NCI-H2196 treated with DMSO at 0.1 percent for 48 hours (cell line): ENCODE results near the gene RYR1.
"Not testable (repeated sequence)": the region's sequence is repeated elsewhere in the genome, so short reads cannot be mapped to it uniquely, and the experiment has no call there.

ENCODE experiments used
- DNase-seq: peaks from one replicate; lab custom pipeline; 2025; ENCODE audit not compliant: unreplicated experiment; lab: John Stamatoyannopoulos, UW

The RYR1 gene

GRCh38 chr19:38602856-38603255, 169.4 kb downstream of the RYR1 start:
- DNase-seq = not testable (repeated sequence)

GRCh38 chr19:38606131-38606530, 172.6 kb downstream of the RYR1 start:
- DNase-seq = no peak

DNA sequence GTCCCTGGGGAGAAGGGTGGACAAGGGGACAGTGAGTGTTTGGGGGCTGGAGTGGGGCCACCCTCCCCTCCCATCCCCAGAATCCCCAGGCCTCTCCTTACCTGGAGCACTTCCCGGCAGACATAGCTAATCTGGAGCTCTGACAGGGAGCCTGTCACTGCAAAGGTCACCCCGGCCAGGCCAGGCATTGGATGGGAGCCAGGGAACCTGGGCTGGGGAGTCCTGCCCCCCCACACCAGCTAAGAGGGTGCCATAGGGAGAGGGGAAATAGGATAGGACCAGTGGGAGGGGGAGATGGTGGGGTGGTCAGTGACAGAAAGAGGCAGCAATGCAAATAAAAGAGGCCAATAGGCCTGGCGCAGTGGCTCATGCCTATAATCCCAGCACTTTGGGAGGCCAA, 180.8 kb downstream of the RYR1 start:
- no peak for DNase-seq

- DNase-seq = no peak
Observed at GRCh38 chr19:38615007-38615581, 181.6 kb downstream of the RYR1 start.

GRCh38 chr19:38616265-38616664, 182.8 kb downstream of the RYR1 start:
- DNase-seq = no peak

- DNase-seq = no peak
Observed at GRCh38 chr19:38617283-38617763, 183.8 kb downstream of the RYR1 start.

- no peak for DNase-seq
Observed at GRCh38 chr19:38617764-38618589, 184.5 kb downstream of the RYR1 start, which contains the start of gene MAP4K1. TSS of gene MAP4K1 (minus strand) at chr19:38617953. CDS start at chr19:38617895, 58 bp downstream.

DNA sequence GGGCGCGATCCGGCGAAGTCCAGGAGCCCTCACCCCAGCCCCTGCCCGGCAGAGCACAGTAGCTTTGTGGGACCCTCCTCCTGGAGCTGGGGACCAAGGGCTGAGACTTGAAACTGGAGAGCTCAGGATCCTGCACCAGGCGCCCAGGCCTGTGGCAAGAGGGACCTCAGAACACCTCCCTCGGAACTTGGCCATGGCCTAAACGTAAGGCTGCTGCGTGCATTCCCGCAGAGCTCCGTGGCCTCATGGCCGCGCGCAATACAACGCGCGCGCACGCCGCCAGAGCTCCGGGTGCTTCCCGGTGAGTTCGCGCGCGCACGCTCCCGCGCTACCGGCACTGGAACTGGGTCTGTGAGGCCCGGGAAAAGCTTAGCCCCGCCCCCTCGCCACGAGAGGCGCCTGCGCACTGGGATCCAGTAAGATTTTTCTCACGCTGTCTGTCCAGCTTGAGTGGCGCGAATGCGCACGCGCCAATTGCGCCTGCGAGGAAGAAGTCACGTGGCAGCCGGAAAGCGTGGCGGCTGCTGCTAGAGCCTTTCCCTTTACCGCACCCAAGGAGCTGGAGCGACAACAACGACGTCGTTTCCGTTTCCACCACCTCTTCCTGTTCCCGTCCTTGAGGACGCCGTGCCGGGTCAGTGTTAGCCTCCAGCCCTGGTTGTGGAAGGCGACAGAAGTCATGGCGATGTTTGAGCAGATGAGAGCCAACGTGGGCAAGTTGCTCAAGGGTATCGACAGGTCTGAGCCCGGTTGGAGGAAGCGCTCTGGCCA, 185.3 kb downstream of the RYR1 start, which contains the start of gene EIF3K:
Gene EIF3K, plus strand, starts transcription at position 599 of the 771 bp plus-strand sequence. Its CDS starts 81 bp downstream, at position 680.
- DNase-seq = peak; percentile 96

DNA sequence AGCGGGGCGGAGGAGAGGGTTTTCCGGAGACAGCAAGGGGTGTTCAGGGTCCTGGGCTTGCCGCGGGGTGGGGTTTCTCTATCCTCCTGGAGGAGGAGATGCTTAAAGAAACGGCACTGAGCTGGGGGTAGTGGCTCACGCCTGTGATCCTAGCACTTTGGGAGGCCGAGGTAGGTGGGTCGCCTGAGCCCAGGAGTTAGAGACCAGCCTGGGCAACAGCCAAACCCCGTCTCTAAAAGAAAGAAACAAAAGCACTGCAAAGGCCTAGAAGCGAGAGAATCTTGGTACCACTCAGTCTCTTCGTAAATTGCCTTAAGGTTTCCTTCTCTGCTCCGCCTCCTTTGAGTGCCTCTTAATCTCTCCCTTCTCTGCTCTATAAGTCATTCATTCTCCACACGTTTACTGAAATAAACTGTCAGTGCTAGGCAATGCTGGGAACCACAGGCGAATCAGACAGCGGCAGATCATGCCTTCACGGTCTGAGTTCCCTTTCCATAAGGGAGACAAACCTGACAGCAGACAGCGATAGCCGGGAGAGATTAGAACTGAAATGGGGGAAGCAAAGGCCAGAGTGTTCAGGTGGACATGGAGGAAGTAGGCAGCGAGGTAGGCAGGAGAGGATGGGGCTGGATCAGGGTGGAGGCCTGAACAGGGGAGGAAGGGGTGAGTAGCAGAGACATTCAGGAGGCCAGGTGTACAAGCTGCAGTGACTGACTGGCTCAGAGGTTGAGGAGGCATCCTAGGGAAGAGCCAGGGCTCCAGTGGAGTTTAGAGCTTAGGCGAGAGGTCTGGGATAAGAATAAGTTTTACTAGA, 186.1 kb downstream of the RYR1 start:
- no peak for DNase-seq

DNA sequence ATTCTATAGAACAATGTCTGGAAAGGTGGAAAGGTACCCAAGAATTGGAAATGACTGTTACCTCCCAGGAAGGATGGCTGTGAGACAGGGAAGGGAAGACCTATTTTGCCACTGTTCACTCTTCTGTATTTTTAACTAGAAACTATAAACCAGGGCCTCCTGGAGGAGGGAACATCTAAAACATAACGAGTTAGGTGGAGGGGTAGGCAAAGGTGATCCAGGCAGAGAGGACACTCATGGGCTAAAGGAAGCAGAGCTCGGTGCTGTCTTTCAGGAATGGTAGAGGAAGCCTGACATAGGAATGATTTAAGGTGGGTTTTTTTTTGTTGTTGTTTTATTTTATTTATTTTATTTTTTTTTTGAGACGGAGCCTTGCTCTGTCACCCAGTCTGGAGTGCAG, 191.3 kb downstream of the RYR1 start:
- DNase-seq = no peak

DNA sequence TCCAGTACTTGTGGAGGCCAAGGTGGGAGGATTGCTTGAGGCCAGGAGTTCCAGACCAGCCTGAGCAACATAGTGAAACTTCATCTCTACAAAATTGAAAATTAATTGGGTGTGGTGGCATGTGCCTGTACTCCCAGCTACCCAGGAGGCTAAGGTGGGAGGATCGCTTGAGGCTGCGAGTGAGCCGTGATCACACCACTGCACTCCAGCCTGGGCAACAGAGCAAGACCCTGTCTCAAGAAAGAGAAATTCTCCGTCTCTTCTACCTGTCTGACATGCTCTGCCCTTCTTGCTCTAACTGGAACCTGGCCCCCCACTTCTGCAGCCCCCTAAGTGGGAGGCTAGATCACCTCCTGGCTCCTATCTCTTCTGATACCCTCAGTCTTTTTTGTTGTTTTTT, 192.9 kb downstream of the RYR1 start:
- DNase-seq = no peak

GRCh38 chr19:38629568-38629967, 196.1 kb downstream of the RYR1 start:
- no peak for DNase-seq

DNA sequence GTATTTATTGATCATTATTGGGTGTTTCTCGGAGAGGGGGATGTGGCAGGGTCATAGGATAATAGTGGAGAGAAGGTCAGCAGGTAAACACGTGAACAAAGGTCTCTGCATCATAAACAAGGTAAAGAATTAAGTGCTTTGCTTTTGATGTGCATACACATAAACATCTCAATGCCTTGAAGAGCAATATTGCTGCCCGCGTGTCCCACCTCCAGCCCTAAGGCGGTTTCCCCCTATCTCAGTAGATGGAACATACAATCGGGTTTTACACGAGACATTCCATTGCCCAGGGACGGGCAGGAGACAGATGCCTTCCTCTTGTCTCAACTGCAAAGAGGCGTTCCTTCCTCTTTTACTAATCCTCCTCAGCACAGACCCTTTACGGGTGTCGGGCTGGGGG, 197.8 kb downstream of the RYR1 start:
- not testable (repeated sequence) for DNase-seq

DNA sequence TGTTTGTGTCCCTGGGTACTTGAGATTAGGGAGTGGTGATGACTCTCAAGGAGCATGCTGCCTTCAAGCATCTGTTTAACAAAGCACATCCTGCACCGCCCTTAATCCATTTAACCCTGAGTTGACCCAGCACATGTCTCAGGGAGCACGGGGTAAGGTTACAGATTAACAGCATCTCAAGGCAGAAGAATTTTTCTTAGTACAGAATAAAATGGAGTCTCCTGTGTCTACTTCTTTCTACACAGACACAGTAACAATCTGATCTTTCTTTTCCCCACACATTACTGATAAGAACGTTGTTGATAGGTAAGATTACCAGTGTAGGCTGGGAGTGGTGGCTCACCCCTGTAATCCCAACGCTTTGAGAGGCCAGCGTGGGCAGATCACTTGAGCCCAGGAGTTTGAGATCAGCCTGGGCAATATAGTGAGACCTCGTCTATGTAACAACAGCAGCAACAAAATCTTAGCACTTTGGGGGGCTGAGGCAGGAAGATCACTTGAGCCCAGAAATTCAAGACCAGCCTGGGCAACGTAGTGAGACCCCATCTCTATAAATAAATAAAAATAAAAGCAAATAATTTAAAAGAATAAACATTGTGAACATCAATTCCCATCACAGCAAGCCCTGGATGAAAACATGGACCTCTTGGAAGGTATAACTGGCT, 198.5 kb downstream of the RYR1 start:
- not testable (repeated sequence) for DNase-seq

DNA sequence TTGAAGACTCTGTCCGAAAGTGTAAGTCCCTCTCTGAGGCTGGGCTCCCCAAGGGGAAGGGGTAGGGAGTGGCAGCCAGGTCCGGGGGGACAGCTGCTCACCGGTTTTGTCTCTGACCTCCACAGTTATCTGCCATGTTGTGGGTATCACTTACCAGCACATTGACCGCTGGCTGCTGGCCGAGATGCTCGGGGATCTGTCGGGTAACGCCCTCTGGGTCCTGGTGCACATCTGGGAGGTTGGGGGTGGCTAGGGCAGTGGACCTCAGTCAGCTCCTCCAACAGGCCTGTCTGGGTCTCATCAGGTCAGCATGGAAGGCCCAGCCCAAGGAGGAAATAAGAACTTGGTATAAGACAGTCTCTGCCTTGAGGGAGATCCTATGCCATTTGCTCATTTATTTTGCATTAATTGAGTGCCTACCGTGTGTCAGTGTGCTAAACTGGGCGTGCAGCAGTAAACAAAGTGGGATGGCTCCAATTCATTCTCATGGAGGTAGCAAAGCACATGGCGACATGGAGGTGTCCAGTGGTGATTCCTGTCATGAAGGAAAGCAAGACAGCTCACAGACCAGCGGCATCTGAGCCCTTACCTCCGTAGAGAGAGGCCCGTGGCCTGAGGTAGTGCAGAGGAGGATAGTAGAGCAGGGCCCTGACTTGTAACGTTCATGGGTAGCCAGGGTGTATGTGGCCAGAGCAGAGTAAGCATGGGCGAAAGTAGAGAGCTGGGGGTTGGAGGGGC, 199.2 kb downstream of the RYR1 start:
- DNase-seq = no peak

DNA sequence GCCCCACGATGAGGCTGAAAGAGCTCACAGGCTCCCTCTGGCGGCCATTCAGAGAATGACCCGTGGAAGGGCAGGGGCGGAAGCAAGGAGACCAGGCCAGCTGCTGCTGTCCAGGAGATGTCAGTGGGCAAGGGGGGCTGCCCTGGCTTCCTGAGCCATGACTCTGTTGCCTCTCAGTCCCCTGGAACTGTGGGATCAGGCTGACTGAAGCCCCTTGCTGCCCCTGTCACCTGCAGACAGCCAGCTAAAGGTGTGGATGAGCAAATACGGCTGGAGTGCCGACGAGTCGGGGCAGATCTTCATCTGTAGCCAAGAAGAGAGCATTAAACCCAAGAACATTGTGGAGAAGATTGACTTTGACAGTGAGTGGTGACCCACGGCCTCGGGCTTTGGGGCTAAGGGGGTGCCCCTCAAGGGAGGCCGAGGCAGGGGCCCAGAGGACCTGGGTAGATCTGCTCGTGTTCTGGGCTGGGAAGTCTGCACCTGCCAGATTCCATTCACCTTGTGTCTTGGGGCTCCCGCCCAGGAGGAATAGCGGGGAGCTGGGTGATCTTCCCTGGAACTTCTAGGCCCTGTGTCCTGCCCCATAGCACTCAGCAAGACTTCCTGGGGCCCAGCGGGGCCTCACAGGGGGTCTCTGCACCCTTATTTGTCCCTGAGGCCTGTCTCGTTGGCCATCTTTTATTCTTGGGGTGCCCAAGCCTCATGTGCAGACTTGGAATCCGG, 201.4 kb downstream of the RYR1 start:
- no peak for DNase-seq

GRCh38 chr19:38635483-38636399, 202.2 kb downstream of the RYR1 start:
- no peak for DNase-seq
